B cell (primary cell): ENCODE results near the gene ZNF562.

ENCODE experiments used
- CTCF ChIP-seq: fragments of 200-600 bp; IDR thresholded peaks from one replicate; pipeline ENCODE4 v1.8.0; 2022; ENCODE audit warnings: antibody characterized with exemption, mild to moderate bottlenecking
- EZH2 ChIP-seq: IDR thresholded peaks from 2 replicates; pipeline ENCODE4 v1.6.1; 2012; ENCODE audit warnings: borderline replicate concordance, low read depth, mild to moderate bottlenecking, moderate library complexity, low read length; ENCODE audit not compliant: insufficient read depth, poor library complexity, severe bottlenecking

GRCh38 chr19:9640956-9641355 is 33.9 kb downstream of the ZNF562 start:
- no peak for TF ChIP-seq CTCF
- no peak for TF ChIP-seq EZH2
